Measurements from ENCODE around the gene PIK3AP1. TPM values are rescaled to one million over a fixed set of nuclear protein-coding genes. Genes with fewer than 3 reads are reported as not detected.

The PIK3AP1 gene
- total RNA-seq, 1 experiment from 2014 or later = 4.3 TPM

GRCh38 chr10:96687317-96688012, 32.8 kb downstream of the PIK3AP1 start:
- Mint-ChIP-seq H3K4me1 (peaks cover 10% of the 10 kb centered on the region), H3K4me3 (no peak overlapping the region), H3K36me3 (no peaks in the 10 kb centered on the region), H3K27me3 (ENCODE audit: low read depth) (no peaks in the 10 kb centered on the region), H3K9me3 (peaks cover 15% of the 10 kb centered on the region), H3K27ac (no peak overlapping the region)
- TF ChIP-seq ARID4B (CRISPR knock-in tag; IDR thresholded peaks at IDR 0.05; ENCODE audit: borderline replicate concordance) (no peak), TEAD4 (CRISPR knock-in tag; IDR thresholded peaks at IDR 0.05) (no peak), MXD4 (CRISPR knock-in tag; IDR thresholded peaks at IDR 0.05; ENCODE audit: borderline replicate concordance) (no peak), NFATC4 (CRISPR knock-in tag; IDR thresholded peaks at IDR 0.05) (no peak), ZNF416 (CRISPR knock-in tag; IDR thresholded peaks at IDR 0.05) (no peak), ESRRA (CRISPR knock-in tag; IDR thresholded peaks at IDR 0.05; ENCODE audit: borderline replicate concordance) (no peak), NFYB (CRISPR knock-in tag; conservative IDR thresholded peaks at IDR 0.05; ENCODE audit: low read depth) (no peak), ZNF423 (CRISPR knock-in tag; IDR thresholded peaks at IDR 0.05) (no peak), ETV6 (CRISPR knock-in tag; IDR thresholded peaks at IDR 0.05) (no peak), MLX (CRISPR knock-in tag; IDR thresholded peaks at IDR 0.05) (no peak), FOXK1 (CRISPR knock-in tag; IDR thresholded peaks at IDR 0.05) (no peak), NFE2L1 (CRISPR knock-in tag; IDR thresholded peaks at IDR 0.05) (no peak), JUN (CRISPR knock-in tag; IDR thresholded peaks at IDR 0.05) (no peak), PRDM15 (CRISPR knock-in tag; IDR thresholded peaks at IDR 0.05) (no peak), JAZF1 (CRISPR knock-in tag; IDR thresholded peaks at IDR 0.05) (no peak), SP1 (CRISPR knock-in tag; conservative IDR thresholded peaks at IDR 0.05) (no peak), CDX4 (CRISPR knock-in tag; IDR thresholded peaks at IDR 0.05; ENCODE audit: borderline replicate concordance) (no peak), ZNF396 (CRISPR knock-in tag; IDR thresholded peaks at IDR 0.05; ENCODE audit: borderline replicate concordance) (no peak)
- TF ChIP-seq, protein P1, sequence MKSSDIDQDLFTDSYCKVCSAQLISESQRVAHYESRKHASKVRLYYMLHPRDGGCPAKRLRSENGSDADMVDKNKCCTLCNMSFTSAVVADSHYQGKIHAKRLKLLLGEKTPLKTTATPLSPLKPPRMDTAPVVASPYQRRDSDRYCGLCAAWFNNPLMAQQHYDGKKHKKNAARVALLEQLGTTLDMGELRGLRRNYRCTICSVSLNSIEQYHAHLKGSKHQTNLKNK (CRISPR knock-in tag; IDR thresholded peaks at IDR 0.05) = no peak
- TF ChIP-seq, protein P2, sequence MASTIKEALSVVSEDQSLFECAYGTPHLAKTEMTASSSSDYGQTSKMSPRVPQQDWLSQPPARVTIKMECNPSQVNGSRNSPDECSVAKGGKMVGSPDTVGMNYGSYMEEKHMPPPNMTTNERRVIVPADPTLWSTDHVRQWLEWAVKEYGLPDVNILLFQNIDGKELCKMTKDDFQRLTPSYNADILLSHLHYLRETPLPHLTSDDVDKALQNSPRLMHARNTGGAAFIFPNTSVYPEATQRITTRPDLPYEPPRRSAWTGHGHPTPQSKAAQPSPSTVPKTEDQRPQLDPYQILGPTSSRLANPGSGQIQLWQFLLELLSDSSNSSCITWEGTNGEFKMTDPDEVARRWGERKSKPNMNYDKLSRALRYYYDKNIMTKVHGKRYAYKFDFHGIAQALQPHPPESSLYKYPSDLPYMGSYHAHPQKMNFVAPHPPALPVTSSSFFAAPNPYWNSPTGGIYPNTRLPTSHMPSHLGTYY (CRISPR knock-in tag; IDR thresholded peaks at IDR 0.05) = no peak
- DNase-seq (ENCODE audit: low spot score) = no peak
- ChIA-PET CTCF (interaction anchor here (0.6 kb wide), 1 partner anchor 311 kb away, joined by 3 read pairs; no protein-coding TSS in a partner anchor), POLR2A (no interaction called here)
- ATAC-seq = no peak
